ENCODE measurements around the gene CFAP20DC. TPM values are rescaled to one million over a fixed set of nuclear protein-coding genes. Genes with fewer than 3 reads are reported as not detected.

CFAP20DC gene
- total and polyA plus RNA-seq, 10 of the 15 experiments (the other 5 are each of a cell fraction or from before 2014, with no cell fraction given): 0.53 to 11.6 (median 2.0) TPM

- H3K27ac ChIP-seq (ENCODE audit: control insufficient read depth, insufficient read depth): no peak overlapping the region
- H3K4me2 ChIP-seq (ENCODE audit: control insufficient read depth, insufficient read depth): no peak overlapping the region
- ATAC-seq (no peak), DNase-seq (ENCODE audit: low read depth, low spot score) (no peak), FAIRE-seq (no peak)
- POLR2A ChIA-PET: no interaction called here
- intact Hi-C loops (cut with micrococcal nuclease; ENCODE audit: unreplicated experiment): no loop called here
- in situ Hi-C loops (cut with MboI): no loop called here
- WGBS (ENCODE audit: insufficient coverage, insufficient replicate concordance, low lambda C conversion rate, missing lambda C conversion rate): 40% methylated on average over 4 of the region's 4 CpGs
- H3K4me1 ChIP-seq (ENCODE audit: control insufficient read depth, insufficient read depth, low read length): no peaks in the 10 kb centered on the region
- no peaks in the 10 kb centered on the region for H3K27me3 ChIP-seq (replicated peaks in 1 of 2; ENCODE audit: control insufficient read depth in 2 of 2, insufficient read depth in 2 of 2, low read length in 1 of 2)
- no peak overlapping the region for H3K9ac ChIP-seq (ENCODE audit: control insufficient read depth, insufficient read depth, low read length)
- no peak for TF ChIP-seq SIX5 (IDR thresholded peaks at IDR 0.05; ENCODE audit: low read depth, low read length, severe bottlenecking)
- TF ChIP-seq RB1 (IDR thresholded peaks at IDR 0.05; ENCODE audit: borderline replicate concordance): no peak
- TF ChIP-seq NBN (IDR thresholded peaks at IDR 0.05): no peak
- TF ChIP-seq WRNIP1 (IDR thresholded peaks at IDR 0.05; ENCODE audit: borderline replicate concordance, low read depth, low read length): no peak
- no peak for TF ChIP-seq RUNX3 (IDR thresholded peaks at IDR 0.05; ENCODE audit: low read length)
- no peak for TF ChIP-seq ZNF207 (IDR thresholded peaks at IDR 0.05; ENCODE audit: borderline replicate concordance)
- no peak for TF ChIP-seq BMI1 (IDR thresholded peaks at IDR 0.05; ENCODE audit: borderline replicate concordance)
- no peak overlapping the region for H2AFZ ChIP-seq (ENCODE audit: control insufficient read depth, low read depth, low read length)
- H4K20me1 ChIP-seq (ENCODE audit: control insufficient read depth, insufficient read depth): no peaks in the 10 kb centered on the region
- H3K9me3 ChIP-seq (replicated peaks; ENCODE audit: control insufficient read depth, insufficient read depth, low read length): no peaks in the 10 kb centered on the region
- RAD21 ChIA-PET (ENCODE audit: unreplicated experiment): no interaction called here
- no peak overlapping the region for H3K4me3 ChIP-seq
- no TSS peak for BruUV-seq (replicated peaks)
- H3K79me2 ChIP-seq (ENCODE audit: control insufficient read depth, insufficient read depth, low read length): no peaks in the 10 kb centered on the region
- SMC1A ChIA-PET (ENCODE audit: uncharacterized antibody, unreplicated experiment): interaction anchor here (0.6 to 1.2 kb wide), 2 partner anchors 45 to 427 kb away, joined by 3 read pairs; no protein-coding TSS in a partner anchor
- CTCF ChIA-PET: no interaction called here
- H3K36me3 ChIP-seq (ENCODE audit: control insufficient read depth in 2 of 2, insufficient read depth in 2 of 2, low read length in 1 of 2): no peaks in the 10 kb centered on the region
These were observed 255.1 kb downstream of the CFAP20DC start for GRCh38 chr3:58794750-58795149.

GRCh38 chr3:58793938-58794337 is 255.9 kb downstream of the CFAP20DC start:
- H3K4me1 ChIP-seq (ENCODE audit: control insufficient read depth, insufficient read depth, low read length): no peaks in the 10 kb centered on the region
- ChIA-PET POLR2A (no interaction called here), CTCF (no interaction called here), SMC1A (ENCODE audit: uncharacterized antibody, unreplicated experiment) (no interaction called here), RAD21 (ENCODE audit: unreplicated experiment) (no interaction called here)
- H3K36me3 ChIP-seq (ENCODE audit: control insufficient read depth in 2 of 2, insufficient read depth in 2 of 2, low read length in 1 of 2): no peaks in the 10 kb centered on the region
- intact Hi-C loops (cut with micrococcal nuclease; ENCODE audit: unreplicated experiment): no loop called here
- no peak overlapping the region for H3K4me3 ChIP-seq
- no peak overlapping the region for H3K27ac ChIP-seq (ENCODE audit: control insufficient read depth, insufficient read depth)
- no peak for TF ChIP-seq EED (IDR thresholded peaks at IDR 0.05; ENCODE audit: low read depth)
- TF ChIP-seq CBX3 (IDR thresholded peaks at IDR 0.05; ENCODE audit: borderline replicate concordance, low read depth): no peak
- no peak for TF ChIP-seq BACH1 (IDR thresholded peaks at IDR 0.05; ENCODE audit: borderline replicate concordance)
- no peak for TF ChIP-seq NR2C2 (IDR thresholded peaks at IDR 0.05; ENCODE audit: borderline replicate concordance, control insufficient read depth, insufficient read length, low read depth)
- TF ChIP-seq YY1 (IDR thresholded peaks at IDR 0.05; ENCODE audit: low read depth, low read length): no peak
- TF ChIP-seq JUND (IDR thresholded peaks at IDR 0.05; ENCODE audit: low read depth, low read length): no peak
- TF ChIP-seq ZNF24 (IDR thresholded peaks at IDR 0.05): no peak
- no peak for TF ChIP-seq HDAC2 (IDR thresholded peaks at IDR 0.05)
- no peak for TF ChIP-seq USF1 (IDR thresholded peaks at IDR 0.05; ENCODE audit: borderline replicate concordance, extremely low read length, insufficient read depth, low read depth, low read length)
- WGBS (ENCODE audit: insufficient coverage, insufficient replicate concordance, low lambda C conversion rate, missing lambda C conversion rate): 92% methylated on average over 3 of the region's 3 CpGs
- H4K20me1 ChIP-seq (ENCODE audit: control insufficient read depth, insufficient read depth): no peaks in the 10 kb centered on the region
- no peaks in the 10 kb centered on the region for H3K9me3 ChIP-seq (replicated peaks; ENCODE audit: control insufficient read depth, insufficient read depth, low read length)
- no peak for DNase-seq (ENCODE audit: low read depth, low spot score)
- no peak overlapping the region for H3K4me2 ChIP-seq (ENCODE audit: control insufficient read depth, insufficient read depth)
- no peaks in the 10 kb centered on the region for H3K79me2 ChIP-seq (ENCODE audit: control insufficient read depth, insufficient read depth, low read length)
- in situ Hi-C loops (cut with MboI): no loop called here
- no peak for ATAC-seq
- H3K9ac ChIP-seq (ENCODE audit: control insufficient read depth, insufficient read depth, low read length): no peak overlapping the region
- H3K27me3 ChIP-seq (replicated peaks in 1 of 2; ENCODE audit: control insufficient read depth in 2 of 2, insufficient read depth in 2 of 2, low read length in 1 of 2): no peaks in the 10 kb centered on the region
- no TSS peak for BruUV-seq (replicated peaks)
- FAIRE-seq: no peak
- H2AFZ ChIP-seq (ENCODE audit: control insufficient read depth, low read depth, low read length): no peak overlapping the region
